Left lobe of liver (tissue), 2 donors: ENCODE data around the gene SLC12A7. TPM values are rescaled to one million over a fixed set of nuclear protein-coding genes. Genes with fewer than 3 reads are reported as not detected.

ENCODE experiments used
- ATAC-seq: fragments of 200-7000 bp; cut with Tn5 transposase; one replicate; pipeline ENCODE4 v1.9.1; 2020; ENCODE audit warnings: mild to moderate bottlenecking, moderate library complexity
- DNase-seq: peaks from one replicate; pipeline ENCODE4 v3.0.0-alpha.2; 2020; ENCODE audit warnings: low spot score
- total RNA-seq: library from RNA; stranded (reverse); gene quantifications from one replicate; pipeline ENCODE4 v1.2.1, GENCODE V29; 2021
- donor health status: DM: no; HTN: no; CAD: no; lungs with moderate emphysema.
- donor health status: DM: no; HTN: yes; CAD: no.

The SLC12A7 gene
- total RNA-seq, 1 donor from 2014 or later: 56.5 TPM

DNA sequence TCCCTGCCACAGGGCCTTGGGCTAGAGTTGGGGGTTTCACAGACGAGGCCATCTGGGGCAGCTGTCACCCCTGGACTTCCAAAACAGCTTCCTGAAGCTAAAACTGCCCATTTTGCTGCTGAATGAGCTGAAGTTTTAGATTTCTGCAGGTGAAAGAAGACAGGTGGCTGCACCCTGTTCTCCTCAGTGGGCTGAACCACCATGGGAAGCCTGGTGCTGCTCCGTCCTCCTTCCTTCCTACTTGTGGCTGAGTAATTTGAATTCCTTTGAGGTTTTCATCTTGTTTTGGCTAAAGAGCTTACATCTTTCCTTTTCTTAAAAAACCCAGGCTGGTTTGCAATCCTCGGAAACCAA is 97.9 kb downstream of the SLC12A7 start:
- no peak for DNase-seq

DNA sequence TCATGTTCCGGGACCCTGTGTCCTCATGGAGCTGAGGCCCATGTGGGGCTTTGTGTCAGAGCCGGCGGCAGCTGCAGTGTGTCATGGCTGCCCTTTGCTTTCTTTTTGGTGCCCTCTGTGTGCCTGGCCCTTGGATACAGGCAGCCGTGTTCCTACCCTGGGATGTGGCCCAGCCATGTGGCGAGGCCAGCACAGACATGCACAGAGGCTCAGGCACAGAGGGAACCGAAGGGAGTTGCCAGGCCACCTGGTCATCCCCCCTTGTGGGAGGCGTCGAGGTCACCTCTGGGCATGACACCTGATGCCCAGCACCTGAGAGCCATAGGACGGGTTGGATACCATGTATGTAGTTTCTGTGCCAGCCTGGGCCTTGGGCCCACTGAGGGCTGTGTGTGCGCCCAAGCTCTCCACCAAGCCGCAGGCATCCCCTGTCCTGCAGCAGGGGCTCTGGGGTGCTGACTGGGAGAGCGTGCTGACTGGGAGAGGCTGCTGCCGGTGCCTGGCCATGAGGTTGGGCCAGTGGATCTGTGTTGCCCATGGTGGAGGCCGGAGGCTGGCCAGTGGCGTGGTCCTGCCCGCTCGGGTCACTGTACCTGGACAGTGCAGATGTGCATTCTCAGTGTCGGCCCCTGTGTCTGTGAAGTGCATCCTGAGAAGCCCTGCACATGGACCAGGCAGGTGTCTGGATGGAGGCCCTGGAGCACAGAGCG is 98.5 kb downstream of the SLC12A7 start:
- no peak for ATAC-seq
- no peak for DNase-seq

More for the DNA sequence above, 97.9 kb downstream of the SLC12A7 start:
- ATAC-seq: no peak

DNA sequence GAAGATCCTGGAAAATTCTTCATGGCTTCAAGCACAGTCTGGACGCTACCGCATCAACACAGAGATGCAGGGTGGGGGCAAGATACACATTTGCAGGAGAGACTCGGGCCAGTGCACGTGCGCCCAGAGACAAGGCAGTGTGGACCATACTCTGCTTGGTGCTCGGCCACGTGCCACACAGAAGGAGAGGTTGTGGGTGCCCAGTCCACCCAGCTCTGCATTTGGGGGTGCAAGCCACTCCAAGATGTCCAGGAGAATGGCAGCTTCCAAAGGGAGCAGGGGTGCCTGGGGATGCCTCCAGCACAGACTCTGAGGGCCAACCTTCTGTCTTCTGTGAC is 99.0 kb downstream of the SLC12A7 start:
- no peak for DNase-seq
- no peak for ATAC-seq

DNA sequence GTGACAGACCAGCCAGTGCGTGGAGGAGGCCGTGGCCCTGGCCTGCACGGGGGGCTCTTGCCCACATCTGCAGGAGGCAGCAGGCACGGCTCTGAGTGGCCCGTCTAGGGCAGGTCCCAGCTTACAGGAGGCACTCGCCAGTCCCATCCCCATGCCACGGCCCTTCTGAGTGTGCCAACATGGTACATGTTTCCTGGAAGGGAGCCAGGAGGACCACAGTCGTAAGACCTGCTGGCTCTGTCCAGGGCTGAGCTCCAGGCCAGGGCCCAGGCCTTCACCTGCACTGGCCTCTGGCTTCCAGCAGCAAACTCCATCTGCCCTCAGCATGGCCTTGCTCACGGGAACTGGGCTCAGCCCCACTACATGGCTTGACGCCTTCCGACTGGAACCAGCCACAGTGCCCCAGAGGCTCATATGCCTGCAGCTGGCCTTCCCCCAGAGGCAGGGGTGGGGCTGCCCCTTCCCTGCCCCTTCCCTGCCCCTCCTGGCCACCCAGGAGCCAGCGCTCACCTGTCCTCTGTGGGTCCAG is 99.5 kb downstream of the SLC12A7 start:
- ATAC-seq: no peak
- no peak for DNase-seq

DNA sequence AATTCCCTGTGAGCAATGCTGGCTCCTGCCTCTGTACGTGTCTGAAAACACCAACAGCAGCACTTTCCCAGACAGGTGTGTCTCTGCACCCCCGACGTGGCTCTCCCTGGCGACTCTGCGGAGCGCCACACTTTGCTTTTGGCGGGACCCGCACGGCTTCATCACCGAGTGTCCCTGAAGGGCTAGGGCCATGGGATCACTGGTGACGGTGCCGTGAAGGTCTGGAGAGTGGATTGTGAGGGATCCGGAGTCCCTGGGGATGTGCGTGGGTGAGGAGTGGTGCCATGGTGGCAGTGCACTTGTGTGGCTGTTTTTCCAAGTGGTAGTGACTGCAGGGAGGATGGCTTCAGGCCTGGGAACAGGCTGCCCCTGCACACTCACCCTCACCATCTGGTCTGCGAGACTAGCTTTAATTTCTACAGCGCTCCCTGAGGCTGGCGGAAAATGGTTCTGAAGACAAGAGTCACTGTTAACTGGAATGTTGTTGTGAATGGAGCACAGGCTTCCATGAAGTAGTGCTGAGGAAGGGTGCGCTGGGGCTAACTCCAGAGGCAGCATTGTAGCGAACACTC is 100.0 kb downstream of the SLC12A7 start:
- no peak for ATAC-seq
- peak; percentile 41 for DNase-seq

DNA sequence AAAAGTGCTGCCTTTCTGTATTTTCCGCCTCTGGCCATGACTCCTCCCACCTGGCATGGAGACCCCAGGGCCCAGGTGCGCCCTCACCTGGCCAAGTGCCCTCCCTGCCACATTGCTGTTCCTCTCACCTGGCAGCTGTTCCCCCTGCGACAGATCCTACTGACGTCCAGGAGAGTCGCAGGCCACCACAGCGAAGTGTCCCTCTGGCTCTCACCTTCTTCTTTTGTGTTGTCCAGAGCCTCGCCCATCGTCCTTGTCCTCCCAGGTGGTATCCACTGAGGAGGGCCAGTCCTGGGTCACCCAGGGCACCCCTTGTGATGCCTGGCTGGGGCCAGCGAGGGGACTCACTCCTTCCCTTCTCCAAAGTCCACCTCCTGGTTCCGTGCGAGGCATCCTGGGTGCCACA is 100.6 kb downstream of the SLC12A7 start:
- DNase-seq (peak; percentile 60), ATAC-seq (peak; percentile 58)

DNA sequence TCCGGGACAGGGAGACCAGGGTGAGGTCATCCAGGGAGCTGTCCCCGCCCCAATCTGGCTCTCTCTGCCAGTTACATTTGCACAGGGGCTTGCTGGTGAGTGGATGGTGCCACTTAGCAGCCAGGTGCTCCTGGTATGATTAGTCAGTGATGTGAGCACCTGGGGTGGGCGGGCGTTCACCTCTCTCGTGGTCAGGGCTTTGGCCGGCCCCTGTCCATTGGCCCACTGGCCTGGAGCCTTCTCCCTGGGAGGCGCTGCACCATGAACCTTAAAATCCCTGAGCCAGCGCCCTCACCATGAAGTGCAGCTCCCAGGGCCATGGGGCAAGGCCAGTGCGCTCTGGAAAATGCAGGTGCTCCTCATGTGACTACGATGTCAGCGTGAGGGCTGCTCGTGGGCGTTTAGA is 101.2 kb downstream of the SLC12A7 start:
- peak; percentile 46 for ATAC-seq
- DNase-seq: peak; percentile 53

DNA sequence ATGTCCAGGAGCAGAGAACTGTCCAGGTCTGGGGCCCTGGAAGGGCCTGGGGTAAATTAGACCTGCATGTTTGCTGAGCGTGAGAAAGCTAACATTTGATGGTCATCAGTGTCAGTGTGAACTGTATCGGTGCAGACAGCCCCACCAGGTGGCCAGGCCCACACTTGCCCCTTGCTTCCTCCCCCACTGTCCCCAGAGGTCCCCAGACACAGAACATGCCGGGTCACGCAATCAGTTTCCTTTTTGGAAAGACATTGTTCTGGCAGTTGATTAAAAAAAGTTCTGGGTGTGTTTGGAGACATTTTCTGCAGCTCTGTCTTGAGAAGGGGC is 101.7 kb downstream of the SLC12A7 start:
- DNase-seq (no peak), ATAC-seq (no peak)

DNA sequence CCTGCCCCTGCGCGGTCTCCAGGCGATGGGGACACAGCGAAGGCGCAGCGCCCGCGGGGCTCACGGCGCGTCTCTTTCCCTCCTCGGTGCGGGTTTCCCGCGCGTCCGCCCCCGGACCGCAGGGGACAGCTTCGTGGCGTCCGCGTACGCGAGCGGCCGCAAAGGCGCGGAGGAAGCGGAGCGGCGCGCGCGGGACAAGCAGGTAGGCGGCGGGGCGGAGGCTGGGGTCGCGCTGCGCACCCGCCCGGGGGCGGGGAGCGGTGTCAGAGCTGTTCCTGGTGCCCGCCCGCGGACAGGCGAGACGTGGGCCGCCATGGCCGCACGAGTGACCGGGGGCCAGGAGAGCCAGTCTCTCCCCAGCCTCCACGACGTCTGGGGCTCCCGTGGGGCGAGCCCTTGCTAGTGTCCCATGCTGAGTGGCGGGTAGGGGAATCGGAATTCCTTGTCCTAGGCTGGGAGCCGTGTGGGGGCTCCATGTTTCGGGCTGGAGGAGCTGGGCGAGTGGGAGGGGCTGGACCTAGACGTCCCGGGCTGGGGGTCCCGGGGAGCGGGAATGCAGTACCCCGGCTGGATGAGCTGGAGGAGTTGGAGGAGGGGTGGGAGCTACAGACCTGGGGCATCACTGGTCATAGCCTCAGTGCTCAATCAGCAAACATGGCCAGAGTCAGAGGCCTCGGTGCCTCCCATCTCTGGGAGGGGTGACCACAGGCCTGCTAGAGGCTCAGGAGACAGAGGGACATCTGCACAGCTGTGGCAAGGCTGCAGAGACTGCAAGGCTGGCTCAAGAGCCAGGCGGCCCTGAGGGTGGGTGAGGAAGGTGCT is 102.3 kb downstream of the SLC12A7 start:
- DNase-seq (peak; percentile 42), ATAC-seq (no peak)

DNA sequence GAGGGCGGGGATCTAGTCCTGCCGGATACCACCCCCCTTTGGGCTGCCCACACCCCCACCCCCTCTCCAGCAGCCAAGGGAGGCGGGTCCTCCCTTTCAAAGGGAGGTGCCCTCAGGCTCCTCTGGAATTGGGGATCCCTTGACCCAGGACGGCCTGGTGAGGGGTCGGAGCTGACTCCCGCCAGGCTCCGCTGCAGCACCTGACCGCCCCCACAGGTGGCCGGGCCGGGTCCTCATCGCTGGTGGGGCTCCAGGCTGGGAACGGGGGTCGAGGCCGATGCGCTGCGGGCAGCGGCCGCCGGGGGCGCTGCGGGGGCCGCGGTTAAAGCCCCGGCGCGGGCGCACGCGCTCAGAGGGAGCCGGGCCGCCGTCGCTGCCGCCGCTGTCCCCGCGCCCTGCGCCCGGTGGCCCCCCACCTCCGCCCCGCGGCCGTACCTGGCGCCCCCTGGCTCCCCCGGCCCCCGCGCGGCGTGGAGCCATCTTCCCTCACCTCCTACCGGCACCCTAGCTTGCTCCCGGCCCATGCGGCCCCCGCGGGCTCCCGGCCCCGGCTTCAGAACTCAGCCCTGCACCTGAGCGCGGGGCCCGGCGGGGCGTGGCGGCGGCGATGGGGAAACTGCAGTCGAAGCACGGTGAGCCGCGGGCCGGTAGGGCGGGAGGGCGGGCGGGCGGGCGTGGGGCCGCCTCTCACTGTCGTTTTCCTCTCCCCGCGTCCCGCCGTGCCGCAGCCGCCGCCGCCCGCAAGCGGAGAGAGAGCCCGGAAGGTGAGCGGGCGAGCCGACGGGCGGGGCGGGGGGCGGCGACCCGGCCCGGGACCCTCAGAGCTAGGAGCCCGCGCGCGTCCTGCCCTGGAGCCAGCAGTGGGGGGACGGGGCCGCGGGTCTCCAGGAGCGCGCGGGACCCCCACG is 103.2 kb downstream of the SLC12A7 start, which contains the start of gene NKD2:
TSS of gene NKD2 (plus strand) at position 352 of the 908 bp plus-strand sequence. CDS start at position 608, 256 bp downstream.
- DNase-seq: peak; percentile 46
- ATAC-seq: peak; percentile 48

DNA sequence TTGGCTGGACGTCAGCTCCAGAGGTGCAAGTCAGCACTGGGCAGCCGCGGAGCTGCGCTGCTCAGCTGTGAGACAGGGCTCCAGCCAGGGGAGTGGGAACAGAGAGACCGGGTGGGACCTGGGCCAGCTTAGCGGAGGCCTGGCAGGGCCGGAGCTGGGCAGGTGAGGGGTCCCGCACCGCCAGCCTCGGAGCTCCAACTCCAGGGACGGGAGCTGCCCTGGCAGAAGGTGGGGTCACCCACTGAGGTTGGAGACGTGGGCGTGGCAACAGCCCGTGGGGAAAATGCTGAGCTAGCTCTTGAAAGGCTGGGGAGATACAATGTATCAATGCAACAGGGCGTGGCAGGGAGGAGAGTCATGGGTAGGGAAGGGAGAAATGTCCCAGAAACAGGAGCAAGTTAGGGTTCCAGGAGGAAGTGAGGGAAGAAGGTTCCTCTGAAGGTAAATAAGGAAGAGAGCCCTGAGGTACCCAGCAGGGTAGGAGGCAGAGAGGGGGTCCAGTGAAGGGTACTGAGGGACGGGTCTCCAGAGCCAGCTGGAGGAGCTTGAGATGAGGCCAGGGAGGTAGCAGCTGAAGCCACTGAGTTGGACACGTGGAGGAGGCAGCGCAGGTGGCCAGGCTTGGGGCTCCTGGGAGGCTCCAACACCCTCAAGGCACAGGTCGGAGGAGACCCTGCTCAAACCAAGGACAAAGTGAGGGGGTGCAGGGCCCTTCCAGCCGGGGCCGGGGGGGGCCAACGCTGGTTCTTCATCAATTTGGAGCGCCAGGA is 104.0 kb downstream of the SLC12A7 start:
- ATAC-seq (no peak), DNase-seq (peak; percentile 45)

DNA sequence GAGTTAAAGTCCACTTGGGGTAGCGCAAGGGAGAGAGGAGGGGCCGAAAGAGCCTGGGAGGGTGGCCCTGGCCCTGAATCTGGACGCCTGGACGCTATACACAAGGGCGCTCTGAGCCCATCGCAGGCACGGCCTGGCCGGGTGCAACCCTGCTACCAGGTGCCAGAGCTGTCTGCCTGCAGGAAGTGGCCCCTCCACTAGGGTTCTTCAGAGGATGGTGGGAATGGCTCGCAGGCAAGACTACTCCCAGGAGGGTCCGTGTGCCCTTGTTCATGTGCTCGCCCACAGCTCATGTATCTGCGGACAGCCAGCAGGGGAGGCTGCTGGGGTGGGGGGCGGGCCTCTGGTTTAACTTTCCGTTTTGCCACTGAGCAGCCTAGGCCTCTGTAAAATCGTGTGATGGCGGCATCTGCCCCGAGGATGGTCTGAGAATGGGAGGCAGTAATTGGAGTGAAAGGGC is 104.6 kb downstream of the SLC12A7 start:
- DNase-seq (peak; percentile 40), ATAC-seq (no peak)

DNA sequence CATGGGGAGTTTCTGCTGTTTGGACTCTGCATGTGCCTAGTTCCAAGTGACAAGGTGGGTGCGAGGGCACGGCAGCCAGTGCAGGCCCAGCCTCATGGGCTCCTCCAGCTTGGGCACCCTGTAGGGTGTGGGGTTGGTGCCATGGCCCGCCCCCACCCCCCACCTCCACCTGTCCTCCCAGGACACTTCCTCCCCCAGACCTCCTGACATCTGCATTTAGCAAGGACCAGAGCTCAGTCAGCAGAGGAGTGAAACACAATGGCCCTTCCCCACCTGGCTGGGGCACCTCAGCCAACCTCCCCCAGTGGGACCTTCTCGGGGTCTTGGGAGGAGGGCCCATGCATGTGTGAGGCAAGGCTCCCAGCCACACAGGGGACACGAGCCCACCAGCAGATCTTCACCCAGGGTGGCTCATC is 105.2 kb downstream of the SLC12A7 start:
- peak; percentile 38 for DNase-seq
- ATAC-seq: no peak

DNA sequence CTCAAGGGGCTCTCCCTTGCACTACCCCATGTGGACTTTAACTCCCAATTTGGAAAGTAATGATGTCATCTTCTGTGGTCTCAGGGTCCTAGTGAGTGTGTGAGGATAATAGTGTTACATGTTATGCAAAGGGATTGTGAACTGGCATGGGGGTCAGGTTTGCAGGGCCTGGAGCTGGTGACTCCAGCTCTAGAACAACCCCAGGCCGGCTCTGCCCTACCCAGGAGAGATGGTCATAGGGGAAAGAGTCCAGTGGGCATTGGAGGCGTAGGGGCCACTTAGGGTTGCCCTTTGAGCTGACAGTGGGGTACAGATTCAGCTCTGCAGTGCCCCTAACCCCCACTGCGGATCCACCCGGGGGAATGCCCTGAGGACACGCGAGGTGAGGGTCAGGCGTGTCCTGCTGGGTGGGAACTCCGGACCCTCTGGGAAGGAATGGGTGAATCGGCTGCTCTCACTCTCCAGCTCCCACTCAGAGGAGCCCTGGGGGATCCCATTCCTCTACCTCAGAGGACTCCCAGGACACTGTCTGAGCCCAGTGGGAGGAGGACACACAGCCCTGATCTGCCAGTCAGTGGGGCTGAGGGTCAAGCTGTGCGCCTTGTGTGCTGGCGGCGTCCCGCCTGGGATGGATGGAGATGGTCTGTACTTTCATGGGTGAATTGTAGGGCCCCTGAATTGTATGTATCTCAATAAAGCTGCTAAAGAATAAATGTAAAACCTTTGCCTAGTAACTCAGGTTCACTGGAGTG is 105.8 kb downstream of the SLC12A7 start:
- DNase-seq: peak; percentile 40
- ATAC-seq: no peak

DNA sequence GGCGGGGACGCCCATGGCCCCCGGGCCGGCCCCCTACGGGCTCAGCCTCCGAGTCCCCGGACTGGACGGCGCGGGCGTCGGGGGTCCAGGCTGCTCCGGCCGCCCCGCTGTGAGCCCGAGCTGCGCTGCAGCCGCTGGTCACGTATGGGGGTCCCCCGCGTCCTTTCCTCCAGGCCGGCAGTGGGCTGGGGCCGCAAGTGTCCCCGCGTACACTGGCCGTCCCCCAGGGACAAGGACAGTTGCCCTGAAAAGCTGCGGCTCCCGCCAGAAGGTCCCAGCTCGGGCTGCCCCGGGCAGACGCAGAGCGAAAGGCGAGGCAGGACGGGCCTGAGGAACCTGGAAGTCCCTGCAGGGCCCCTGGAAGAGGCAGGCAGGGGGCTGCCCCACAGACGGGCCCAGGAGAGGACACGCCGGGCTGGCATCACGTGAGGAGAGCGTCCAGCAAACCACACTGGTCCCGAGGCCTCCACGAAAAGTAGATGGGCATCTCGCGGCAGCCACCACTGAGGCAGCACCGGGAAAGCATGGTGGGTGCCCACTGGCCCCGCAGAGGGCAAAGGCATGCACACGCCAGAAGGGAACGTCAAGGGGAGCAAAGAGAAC is 106.5 kb downstream of the SLC12A7 start:
- DNase-seq: peak; percentile 44

DNA sequence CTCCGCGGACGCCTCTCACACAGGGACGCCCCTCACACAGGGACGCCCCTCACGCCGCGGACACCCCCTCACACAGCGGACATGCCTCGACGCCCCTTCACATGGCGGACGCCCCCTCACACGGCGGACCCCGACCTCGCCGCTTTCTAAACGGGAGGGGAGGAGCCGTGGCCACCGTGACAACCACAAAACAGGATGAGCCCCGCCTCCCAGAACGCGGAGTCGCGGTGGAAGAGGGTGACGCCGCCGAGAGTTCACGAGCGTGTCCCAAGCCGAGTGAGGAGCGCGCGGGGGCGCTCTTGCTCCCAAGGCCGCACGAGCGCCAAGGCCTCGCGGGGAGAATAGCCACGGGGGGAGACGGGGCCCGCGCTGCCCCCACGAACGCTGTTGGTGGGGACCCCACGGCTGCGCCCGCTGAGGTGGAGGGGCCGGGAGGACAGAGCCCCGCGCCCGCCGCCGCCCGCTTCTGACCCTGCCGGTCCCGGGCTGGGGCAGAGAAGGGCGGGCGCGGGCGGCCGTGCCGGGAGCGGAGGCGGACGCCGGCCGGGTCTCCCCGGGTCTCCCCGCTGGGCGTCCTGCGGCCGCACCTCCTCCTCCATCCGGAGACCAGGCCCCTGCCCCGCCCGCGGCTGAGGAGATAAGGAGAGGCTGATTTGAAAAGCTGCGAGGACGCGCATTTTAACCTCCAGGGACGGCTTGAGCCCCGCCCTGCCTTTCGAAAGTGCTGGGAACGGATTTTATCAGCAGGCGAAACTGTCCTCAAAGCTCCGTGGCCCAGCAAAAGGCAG is 107.2 kb downstream of the SLC12A7 start:
- DNase-seq: peak; percentile 81
- ATAC-seq: peak; percentile 87

More for the DNA sequence above, 106.5 kb downstream of the SLC12A7 start:
- ATAC-seq: no peak

DNA sequence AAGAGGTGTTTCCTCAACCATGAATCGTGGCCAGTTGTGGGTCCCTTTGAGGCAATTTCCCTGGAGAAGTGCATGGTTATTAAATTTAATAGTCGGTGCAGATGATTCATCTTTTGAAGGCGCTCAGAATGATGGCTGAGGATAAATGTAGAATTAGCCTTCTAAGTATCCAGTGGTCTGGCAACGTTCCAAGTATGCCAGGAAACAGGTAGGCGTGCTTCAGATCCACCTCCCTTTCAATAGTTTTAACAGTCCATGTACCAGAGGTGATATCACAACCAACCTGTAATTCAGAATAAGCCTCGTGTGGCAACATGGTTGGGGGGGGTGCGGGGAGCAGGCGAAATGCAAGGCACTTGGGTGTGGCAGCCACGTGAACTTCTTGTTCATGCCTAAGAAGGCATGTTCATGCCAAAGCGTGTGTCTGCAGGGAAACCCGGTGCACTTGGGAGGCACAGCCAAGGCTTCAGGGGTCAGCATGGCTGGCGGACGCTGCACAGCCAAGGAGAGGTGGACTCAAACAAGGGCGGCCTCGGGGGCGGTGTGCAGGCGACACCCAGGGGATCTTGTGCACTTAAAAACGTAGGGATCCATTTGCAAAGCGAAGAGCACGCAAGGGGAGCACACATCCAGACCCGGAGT is 108.4 kb downstream of the SLC12A7 start:
- peak; percentile 48 for DNase-seq
- no peak for ATAC-seq
